SK-N-SH treated with all-trans-retinoic acid at 6 μM for 48 hours (cell line): ENCODE measurements around the gene CAMSAP3.

ENCODE experiments used
- ATAC-seq: fragments of 200-7000 bp; cut with Tn5 transposase; 3 replicates; pipeline ENCODE4 v1.9.1; 2020; ENCODE audit warnings: mild to moderate bottlenecking, moderate library complexity
- BACH2 ChIP-seq: fragments of 250-450 bp; sonication (Bioruptor Pico); IDR thresholded peaks from 2 replicates; pipeline ENCODE4 v1.9.0; 2021; ENCODE audit warnings: mild to moderate bottlenecking, borderline replicate concordance
- CSDC2 ChIP-seq: fragments of 250-450 bp; sonication (Bioruptor Pico); IDR thresholded peaks from 2 replicates; pipeline ENCODE4 v1.5.0; 2020; ENCODE audit warnings: mild to moderate bottlenecking, moderate library complexity
- CSRNP3 ChIP-seq: fragments of 250-450 bp; sonication (Bioruptor Pico); IDR thresholded peaks from 2 replicates; pipeline ENCODE4 v1.5.1; 2021; ENCODE audit warnings: mild to moderate bottlenecking, moderate library complexity
- ESRRG ChIP-seq: fragments of 250-450 bp; sonication (Bioruptor Pico); IDR thresholded peaks from 2 replicates; pipeline ENCODE4 v1.6.1; 2021; ENCODE audit warnings: mild to moderate bottlenecking
- ISL1 ChIP-seq: fragments of 250-450 bp; sonication (Bioruptor Pico); IDR thresholded peaks from 2 replicates; pipeline ENCODE4 v2.1.2; 2022; ENCODE audit warnings: mild to moderate bottlenecking, moderate library complexity
- OSR1 ChIP-seq: fragments of 250-450 bp; sonication (Bioruptor Pico); IDR thresholded peaks from 2 replicates; pipeline ENCODE4 v1.8.0; 2022; ENCODE audit warnings: moderate library complexity, mild to moderate bottlenecking, inconsistent platforms
- PPARA ChIP-seq: fragments of 250-450 bp; sonication (Bioruptor Pico); IDR thresholded peaks from 2 replicates; pipeline ENCODE4 v1.5.0; 2020; ENCODE audit warnings: mild to moderate bottlenecking, borderline replicate concordance
- SNAI2 ChIP-seq: fragments of 250-450 bp; sonication (Bioruptor Pico); IDR thresholded peaks from 2 replicates; pipeline ENCODE4 v1.5.0; 2020; ENCODE audit warnings: mild to moderate bottlenecking, moderate library complexity
- TCF4 ChIP-seq: fragments of 250-450 bp; sonication (Bioruptor Pico); IDR thresholded peaks from 2 replicates; pipeline ENCODE4 v1.8.0; 2021; ENCODE audit warnings: mild to moderate bottlenecking, moderate library complexity, borderline replicate concordance
- TOX ChIP-seq: fragments of 250-450 bp; sonication (Bioruptor Pico); IDR thresholded peaks from 2 replicates; pipeline ENCODE4 v1.8.0; 2021; ENCODE audit warnings: mild to moderate bottlenecking, moderate library complexity, borderline replicate concordance
- TSHZ2 ChIP-seq: fragments of 250-450 bp; sonication (Bioruptor Pico); IDR thresholded peaks from 2 replicates; pipeline ENCODE4 v1.5.0; 2020; ENCODE audit warnings: mild to moderate bottlenecking, moderate library complexity
- ZC3H10 ChIP-seq: fragments of 250-450 bp; sonication (Bioruptor Pico); IDR thresholded peaks from 2 replicates; pipeline ENCODE4 v1.5.1; 2021; ENCODE audit warnings: mild to moderate bottlenecking, moderate library complexity
- ZNF565 ChIP-seq: fragments of 450-650 bp; formaldehyde crosslinking; conservative IDR thresholded peaks from 2 replicates; pipeline ENCODE4 v1.5.0; 2020; ENCODE audit warnings: low read depth, mild to moderate bottlenecking, moderate library complexity
- ZNF70 ChIP-seq: fragments of 450-650 bp; formaldehyde crosslinking; IDR thresholded peaks from 2 replicates; pipeline ENCODE4 v1.5.0; 2020; ENCODE audit warnings: mild to moderate bottlenecking, moderate library complexity
- ZNF8 ChIP-seq: fragments of 450-650 bp; formaldehyde crosslinking; IDR thresholded peaks from 2 replicates; pipeline ENCODE4 v1.5.0; 2020; ENCODE audit warnings: mild to moderate bottlenecking, moderate library complexity
- TF ChIP-seq, protein P1 (sequence below): fragments of 250-450 bp; sonication (Bioruptor Pico); IDR thresholded peaks from 2 replicates; pipeline ENCODE4 v1.8.0; 2021; ENCODE audit warnings: low read depth, mild to moderate bottlenecking, moderate library complexity, borderline replicate concordance
- TF ChIP-seq, protein P2 (sequence below): fragments of 250-450 bp; sonication (Bioruptor Pico); IDR thresholded peaks from 2 replicates; pipeline ENCODE4 v1.8.0; 2020; ENCODE audit warnings: mild to moderate bottlenecking, moderate library complexity, borderline replicate concordance
- TF ChIP-seq, protein P3 (sequence below): fragments of 250-450 bp; sonication (Bioruptor Pico); IDR thresholded peaks from 2 replicates; pipeline ENCODE4 v1.5.1; 2020; ENCODE audit warnings: low read depth, mild to moderate bottlenecking, moderate library complexity

CAMSAP3 gene

DNA sequence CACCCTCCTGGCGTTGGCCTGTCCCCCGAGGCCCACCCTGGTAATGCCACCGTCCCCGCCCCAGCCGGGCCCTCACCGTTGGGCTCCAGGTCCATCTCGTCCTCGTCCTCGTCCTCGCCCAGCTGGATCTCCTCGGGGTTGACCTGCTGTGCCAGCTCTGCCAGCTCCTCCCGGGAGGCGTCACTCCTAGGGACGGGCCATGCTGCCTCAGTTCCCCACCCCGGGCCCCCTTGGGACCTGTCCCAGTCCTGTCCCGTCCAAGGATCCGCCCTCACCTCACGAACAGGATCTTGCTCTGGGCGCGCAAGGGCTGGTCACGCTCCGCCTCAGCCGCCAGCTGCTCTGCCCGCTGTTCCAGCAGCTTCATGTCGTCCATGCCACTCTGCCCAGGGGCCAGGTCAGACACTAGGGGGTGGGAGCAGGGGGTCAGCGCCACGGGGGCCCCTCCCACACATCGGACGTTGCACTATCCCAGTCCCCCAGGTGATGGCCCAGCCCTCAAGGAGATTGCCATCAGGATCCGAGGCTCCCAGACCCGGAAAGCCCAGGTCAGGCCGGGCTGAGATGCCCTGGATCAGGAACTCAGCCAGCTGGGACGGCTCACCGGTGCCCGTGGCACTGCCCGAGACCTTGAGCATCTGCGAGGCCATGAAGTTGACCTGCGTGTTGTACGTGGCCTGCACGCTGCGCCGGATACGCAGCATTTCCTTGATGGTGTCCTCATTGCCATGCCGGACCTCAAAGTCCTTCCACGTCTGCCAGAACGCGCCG, 24.2 kb downstream of the CAMSAP3 start:
- no peak for ATAC-seq
- no peak for TF ChIP-seq ZNF565 (CRISPR knock-in tag)
- TF ChIP-seq CSDC2 = no peak
- TF ChIP-seq ZNF70 (CRISPR knock-in tag) = no peak
- TF ChIP-seq TCF4 (CRISPR knock-in tag) = no peak
- TF ChIP-seq ZC3H10 (CRISPR knock-in tag) = no peak
- no peak for TF ChIP-seq OSR1 (CRISPR knock-in tag)
- TF ChIP-seq, protein P1, sequence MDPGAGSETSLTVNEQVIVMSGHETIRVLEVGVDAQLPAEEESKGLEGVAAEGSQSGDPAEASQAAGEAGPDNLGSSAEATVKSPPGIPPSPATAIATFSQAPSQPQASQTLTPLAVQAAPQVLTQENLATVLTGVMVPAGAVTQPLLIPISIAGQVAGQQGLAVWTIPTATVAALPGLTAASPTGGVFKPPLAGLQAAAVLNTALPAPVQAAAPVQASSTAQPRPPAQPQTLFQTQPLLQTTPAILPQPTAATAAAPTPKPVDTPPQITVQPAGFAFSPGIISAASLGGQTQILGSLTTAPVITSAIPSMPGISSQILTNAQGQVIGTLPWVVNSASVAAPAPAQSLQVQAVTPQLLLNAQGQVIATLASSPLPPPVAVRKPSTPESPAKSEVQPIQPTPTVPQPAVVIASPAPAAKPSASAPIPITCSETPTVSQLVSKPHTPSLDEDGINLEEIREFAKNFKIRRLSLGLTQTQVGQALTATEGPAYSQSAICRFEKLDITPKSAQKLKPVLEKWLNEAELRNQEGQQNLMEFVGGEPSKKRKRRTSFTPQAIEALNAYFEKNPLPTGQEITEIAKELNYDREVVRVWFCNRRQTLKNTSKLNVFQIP (CRISPR knock-in tag) = no peak
- TF ChIP-seq, protein P2, sequence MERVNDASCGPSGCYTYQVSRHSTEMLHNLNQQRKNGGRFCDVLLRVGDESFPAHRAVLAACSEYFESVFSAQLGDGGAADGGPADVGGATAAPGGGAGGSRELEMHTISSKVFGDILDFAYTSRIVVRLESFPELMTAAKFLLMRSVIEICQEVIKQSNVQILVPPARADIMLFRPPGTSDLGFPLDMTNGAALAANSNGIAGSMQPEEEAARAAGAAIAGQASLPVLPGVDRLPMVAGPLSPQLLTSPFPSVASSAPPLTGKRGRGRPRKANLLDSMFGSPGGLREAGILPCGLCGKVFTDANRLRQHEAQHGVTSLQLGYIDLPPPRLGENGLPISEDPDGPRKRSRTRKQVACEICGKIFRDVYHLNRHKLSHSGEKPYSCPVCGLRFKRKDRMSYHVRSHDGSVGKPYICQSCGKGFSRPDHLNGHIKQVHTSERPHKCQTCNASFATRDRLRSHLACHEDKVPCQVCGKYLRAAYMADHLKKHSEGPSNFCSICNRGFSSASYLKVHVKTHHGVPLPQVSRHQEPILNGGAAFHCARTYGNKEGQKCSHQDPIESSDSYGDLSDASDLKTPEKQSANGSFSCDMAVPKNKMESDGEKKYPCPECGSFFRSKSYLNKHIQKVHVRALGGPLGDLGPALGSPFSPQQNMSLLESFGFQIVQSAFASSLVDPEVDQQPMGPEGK (CRISPR knock-in tag) = no peak
- TF ChIP-seq TOX = no peak
- TF ChIP-seq SNAI2 (CRISPR knock-in tag) = no peak
- TF ChIP-seq, all 23 proteins: peak for 0

GRCh38 chr19:7620442-7621412, 25.1 kb downstream of the CAMSAP3 start:
- no peak for TF ChIP-seq PPARA
- TF ChIP-seq, protein P2 (CRISPR knock-in tag) = no peak
- TF ChIP-seq, all 23 proteins: peak for 0

DNA sequence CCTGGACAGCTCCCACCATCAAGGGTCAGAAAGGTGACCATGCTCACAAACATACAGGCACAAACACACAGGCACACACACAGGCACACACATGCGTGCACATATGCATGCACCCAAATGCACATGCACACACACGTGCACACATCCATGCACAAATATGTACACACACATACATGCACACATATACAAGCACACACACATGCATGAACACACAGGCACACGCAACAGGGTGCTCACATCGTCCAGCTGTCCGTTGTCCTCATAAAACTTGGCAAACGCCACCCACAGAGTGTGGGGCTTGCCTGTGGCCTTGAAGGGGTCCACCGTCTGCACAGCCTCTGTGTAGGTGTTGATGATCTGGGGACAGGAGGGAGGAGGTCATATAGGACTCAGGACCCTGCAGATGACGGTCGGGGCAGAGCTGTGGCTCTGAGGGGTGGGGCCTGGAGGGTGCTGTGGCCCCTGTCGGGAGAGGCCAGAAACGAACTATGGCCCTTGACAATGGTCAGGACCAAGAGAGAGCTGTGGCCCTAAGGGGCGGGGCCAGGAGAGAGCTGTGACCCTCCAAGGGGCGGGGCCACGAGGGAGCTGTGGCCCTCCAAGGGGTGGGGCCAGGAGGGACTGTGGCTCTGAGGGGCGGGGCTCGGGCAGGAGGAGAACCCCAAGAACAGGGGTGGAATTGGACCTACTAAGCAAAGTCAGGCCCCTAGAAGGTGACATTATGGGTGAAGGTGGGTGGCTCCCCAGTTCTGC, 27.4 kb downstream of the CAMSAP3 start:
- ATAC-seq = no peak
- TF ChIP-seq ZNF8 = no peak
- no peak for TF ChIP-seq CSRNP3 (CRISPR knock-in tag)
- TF ChIP-seq, protein P2 (CRISPR knock-in tag) = no peak
- TF ChIP-seq ZNF565 (CRISPR knock-in tag) = no peak
- TF ChIP-seq, protein P1 (CRISPR knock-in tag) = no peak
- no peak for TF ChIP-seq ZC3H10 (CRISPR knock-in tag)
- TF ChIP-seq OSR1 (CRISPR knock-in tag) = no peak
- no peak for TF ChIP-seq ISL1 (CRISPR knock-in tag)
- TF ChIP-seq, protein P3, sequence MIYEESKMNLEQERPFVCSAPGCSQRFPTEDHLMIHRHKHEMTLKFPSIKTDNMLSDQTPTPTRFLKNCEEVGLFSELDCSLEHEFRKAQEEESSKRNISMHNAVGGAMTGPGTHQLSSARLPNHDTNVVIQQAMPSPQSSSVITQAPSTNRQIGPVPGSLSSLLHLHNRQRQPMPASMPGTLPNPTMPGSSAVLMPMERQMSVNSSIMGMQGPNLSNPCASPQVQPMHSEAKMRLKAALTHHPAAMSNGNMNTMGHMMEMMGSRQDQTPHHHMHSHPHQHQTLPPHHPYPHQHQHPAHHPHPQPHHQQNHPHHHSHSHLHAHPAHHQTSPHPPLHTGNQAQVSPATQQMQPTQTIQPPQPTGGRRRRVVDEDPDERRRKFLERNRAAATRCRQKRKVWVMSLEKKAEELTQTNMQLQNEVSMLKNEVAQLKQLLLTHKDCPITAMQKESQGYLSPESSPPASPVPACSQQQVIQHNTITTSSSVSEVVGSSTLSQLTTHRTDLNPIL (CRISPR knock-in tag) = no peak
- no peak for TF ChIP-seq PPARA
- TF ChIP-seq TSHZ2 = no peak
- no peak for TF ChIP-seq BACH2 (CRISPR knock-in tag)
- TF ChIP-seq ESRRG = no peak

More at GRCh38 chr19:7620442-7621412, 25.1 kb downstream of the CAMSAP3 start:
- ATAC-seq = no peak
